ENCODE measurements around the gene DKKL1.

- TF ChIP-seq CTCF (IDR thresholded peaks at IDR 0.05; ENCODE audit: poor library complexity) = peak; percentile 28
- no peak for TF ChIP-seq EZH2 (IDR thresholded peaks at IDR 0.05; ENCODE audit: borderline replicate concordance)
These were observed 35.7 kb upstream of the DKKL1 start for GRCh38 chr19:49327878-49328544.
